ENCODE measurements around the gene IL11. TPM values are rescaled to one million over a fixed set of nuclear protein-coding genes. Genes with fewer than 3 reads are reported as not detected.

IL11 gene
- total RNA-seq, 1 experiment from 2014 or later: 2.8 TPM

DNA sequence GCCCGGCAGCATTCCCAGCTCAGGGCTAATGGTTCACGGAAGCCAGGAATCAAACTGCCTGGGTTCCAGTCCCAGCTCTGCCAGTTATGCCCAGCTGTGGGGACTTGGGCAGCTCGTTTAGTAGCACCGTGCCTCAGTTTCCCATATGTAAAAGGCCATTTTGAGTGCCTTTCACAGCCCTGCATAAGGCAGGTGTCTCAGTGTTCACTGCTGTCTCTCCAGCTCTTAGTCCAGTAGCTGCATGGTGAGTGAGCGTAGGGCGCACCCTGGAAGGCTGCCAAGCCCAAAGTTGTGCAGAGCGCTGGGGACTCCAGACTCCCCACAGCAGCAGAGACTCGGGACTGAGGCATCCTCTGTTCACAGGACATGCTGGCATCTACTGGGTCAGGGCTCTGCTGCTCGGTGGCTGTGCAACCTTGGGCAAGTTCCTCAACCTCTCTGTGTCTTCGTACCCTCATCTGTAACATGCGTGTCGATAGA lies 21.0 kb upstream of the IL11 start:
- DNase-seq (ENCODE audit: low spot score): no peak

DNA sequence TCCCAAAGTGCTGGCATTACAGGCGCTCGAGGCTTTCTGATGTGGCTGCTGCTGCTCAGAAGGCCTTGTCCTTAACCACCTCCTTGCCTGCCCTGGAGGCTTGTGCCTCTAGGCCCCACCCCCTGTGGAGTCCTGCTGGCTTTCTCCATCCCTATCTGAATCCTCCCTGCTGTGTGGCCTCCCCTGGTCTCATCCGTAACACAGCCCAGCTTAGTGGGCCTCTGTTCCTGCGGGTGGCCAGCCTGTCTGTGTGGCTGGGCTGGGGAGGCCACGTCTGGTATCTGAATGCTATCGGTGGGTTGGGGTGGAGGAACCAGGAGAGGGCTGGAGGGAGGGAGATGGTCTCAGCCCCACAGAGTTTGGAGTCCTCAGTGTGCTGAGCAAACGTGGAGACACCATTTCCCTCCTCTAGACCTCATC lies 20.2 kb upstream of the IL11 start:
- no peak for DNase-seq (ENCODE audit: low spot score)

DNA sequence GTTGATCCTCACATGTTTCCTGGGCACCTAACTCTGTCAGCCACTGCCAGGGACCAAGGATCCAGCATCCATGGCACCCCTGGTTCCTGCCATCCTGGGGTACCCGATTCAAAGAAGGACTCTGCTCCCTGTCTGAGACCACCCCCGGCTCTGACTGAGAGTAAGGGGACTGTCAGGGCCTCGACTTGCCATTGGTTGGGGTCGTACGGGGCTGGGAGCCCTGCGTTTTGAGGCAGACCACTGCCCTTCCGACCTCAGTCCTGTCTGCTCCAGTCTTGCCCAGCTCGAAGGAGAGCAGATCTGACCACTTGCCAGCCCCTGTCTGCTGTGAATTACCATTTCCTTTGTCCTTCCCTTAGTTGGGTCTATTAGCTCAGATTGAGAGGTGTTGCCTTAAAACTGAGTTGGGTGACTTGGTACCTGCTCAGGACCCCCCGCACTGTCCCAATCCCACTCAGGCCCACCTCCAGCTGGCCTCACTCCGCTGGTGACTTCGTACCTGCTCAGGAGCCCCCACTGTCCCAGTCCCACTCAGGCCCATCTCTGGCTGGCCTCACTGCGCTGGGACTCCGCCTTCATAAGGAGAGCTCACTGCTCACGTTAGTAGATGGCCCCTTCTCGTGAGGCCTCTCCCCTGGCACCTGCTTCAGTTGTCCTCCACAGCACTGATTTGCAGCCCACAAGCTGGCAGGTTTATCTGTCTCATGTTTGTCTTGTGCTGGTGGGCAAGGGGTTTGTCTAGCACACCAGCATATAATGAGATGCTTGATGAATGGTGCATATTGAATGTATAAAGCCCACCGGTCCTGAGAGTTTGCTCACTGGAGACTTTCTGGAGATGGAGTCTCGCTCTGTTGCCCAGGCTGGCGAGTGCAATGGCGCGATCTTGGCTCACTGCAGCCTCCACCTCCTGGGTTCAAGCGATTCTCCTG lies 19.4 kb upstream of the IL11 start:
- no peak for DNase-seq (ENCODE audit: low spot score)

DNA sequence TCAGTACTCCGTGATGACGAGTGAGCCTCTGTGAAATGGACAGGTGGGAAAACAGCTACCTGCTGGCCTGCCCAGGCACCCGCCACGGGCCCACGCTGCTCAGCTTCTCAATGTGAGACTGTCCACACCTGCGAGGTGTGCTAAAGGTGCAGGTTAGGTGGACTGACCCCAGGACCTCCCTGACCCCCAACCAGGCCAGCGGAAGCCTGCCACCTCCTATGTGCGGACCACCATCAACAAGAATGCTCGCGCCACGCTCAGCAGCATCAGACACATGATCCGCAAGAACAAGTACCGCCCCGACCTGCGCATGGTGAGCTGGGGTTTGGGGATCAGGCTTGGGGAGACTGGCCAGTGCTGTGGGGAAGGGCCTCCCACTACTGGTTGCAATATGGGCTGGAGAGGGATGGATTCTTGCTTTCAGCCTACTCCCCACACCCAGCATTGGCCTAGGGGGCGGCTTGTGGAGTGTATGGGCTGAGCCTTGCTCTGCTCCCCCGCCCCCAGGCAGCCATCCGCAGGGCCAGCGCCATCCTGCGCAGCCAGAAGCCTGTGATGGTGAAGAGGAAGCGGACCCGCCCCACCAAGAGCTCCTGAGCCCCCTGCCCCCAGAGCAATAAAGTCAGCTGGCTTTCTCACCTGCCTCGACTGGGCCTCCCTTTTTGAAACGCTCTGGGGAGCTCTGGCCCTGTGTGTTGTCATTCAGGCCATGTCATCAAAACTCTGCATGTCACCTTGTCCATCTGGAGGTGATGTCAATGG lies 17.7 kb upstream of the IL11 start:
- DNase-seq (ENCODE audit: low spot score): no peak

DNA sequence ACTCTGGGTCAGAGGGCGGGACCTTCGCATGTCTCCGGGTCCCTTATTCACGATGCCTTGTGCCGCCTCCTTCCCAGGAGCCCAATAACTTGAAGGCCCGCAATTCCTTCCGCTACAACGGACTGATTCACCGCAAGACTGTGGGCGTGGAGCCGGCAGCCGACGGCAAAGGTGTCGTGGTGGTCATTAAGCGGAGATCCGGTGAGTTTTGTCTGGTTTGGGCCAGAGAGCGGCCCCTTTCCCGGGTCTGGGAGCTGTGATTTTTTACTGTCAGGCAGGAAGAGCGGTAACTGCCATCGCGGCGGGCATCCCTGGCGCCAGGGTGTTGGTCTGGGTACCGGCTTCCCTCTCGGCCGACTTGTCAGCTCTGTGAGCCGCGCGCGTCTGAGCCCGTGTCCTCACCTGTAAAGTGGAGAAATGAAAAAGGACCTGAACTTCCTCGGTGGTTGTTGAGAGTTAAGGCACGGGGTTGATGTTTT lies 16.3 kb upstream of the IL11 start:
- no peak for DNase-seq (ENCODE audit: low spot score)

DNA sequence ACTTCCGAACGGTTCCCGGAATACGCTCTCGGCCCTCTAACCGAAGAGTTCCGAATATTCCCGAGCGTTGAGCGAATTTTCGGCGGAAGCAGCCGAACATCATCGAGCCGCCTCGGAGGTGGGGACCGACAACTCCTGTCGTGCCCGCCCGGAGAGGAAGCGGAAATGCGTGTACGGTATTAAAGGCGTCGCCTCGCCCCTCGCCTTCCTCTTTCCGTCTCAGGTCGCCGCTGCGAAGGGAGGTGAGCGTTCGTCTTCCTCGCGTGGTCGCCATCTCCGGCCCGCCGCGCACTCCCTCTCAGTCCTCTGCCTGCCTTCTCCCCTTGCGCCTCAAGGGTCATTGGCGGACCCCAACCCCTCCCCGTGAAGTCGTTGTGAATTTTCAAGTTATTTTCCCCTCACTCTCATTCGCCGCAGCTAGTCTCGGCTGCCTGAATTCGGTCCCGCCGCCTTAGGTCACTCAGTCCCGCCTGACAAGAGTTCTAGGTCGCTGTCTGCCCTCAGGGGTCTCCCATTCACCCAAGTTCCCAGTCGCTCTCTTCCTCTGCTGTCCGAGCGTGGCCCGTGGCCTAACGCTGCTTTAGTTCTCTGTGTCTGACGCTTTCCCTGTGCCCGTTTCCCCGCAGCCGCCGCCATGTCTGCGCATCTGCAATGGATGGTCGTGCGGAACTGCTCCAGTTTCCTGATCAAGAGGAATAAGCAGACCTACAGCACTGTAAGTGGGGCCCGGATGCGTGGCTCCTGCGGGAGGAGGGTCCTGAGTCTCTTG lies 15.6 kb upstream of the IL11 start, which contains the start of gene RPL28:
Gene RPL28, plus strand, starts transcription at position 209 of the 769 bp plus-strand sequence. Its CDS starts 426 bp downstream, at position 635.
- peak; percentile 100 for DNase-seq (ENCODE audit: low spot score)

DNA sequence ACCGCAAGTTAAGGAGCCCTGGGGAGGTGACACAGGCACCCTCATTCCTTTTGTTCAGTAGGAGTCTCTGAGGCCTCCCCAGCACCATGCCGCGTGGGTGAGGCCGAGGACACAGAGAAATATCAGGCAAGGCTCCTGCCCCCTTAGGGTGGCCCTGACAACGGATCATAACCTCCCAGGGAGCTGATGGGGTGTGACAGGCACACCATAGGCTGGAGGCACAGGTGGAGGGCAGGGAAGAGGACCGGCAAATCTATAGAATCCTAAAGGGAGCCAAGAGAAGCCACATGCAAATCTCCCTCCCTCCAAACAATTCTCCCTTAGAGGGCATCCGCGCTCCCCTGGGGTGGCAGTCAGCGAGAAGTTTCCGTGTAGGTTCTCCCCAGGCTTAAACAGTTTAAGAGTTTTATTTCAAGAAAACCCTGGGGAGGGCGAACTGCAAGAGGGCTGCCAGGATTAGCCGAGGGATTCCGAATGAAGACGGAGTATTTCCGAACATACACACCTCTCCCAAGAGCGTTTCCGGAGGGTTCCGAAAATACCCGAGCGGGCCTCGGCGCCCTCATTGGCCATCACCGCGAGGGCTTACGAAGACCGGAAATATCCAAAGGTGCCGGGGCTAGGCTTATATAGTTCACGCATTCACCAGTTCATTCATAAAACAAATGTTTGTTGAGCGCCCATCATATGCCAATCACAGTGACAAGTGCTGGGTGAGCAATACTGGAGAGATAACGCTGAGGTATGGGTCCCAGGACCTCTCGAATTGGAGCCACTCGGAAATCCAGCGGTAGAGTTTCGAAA lies 14.9 kb upstream of the IL11 start:
- peak; percentile 100 for DNase-seq (ENCODE audit: low spot score)

DNA sequence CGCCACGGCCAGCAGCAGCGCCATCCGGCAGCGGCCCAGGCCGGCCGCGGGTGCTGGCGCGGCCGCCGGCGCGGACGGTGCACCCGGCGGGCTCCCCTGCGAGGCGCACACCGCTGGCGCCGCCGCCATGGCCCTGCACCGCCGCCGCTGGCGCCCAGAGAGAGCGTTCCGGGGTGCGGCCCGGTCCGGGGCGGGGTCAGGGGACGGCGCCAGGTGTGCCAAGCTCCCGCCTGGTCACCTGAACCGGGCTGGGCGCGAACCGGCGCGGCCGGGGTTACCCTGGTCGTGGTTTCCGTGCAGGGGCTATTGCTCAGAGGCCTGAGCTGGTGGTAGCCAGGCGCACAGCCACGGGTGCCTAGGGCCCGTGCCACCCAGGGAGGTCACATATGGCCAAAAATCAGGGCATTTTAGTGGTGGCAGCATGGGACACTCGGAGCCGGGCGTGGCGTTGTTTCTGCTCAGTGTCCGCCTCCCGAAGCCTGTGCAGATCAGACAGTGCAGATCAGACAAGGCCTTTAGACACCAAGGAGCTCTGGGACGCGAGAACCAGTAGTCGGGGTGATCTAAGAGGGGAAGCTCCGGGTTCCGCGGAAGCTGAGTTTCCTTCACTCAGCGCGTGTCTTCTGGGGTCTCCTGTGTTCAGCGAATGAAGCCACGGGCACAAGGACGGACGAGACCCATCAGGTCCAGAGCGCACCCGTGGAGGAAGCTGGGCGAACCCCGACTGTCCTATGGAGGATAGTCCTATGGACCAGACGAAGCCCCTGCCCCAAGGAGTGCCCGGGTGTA lies 14.1 kb upstream of the IL11 start, which contains the start of gene TMEM238:
Gene TMEM238, minus strand, starts transcription at position 162 of the 789 bp plus-strand sequence. Its CDS starts 33 bp downstream, at position 129.
- DNase-seq (ENCODE audit: low spot score): peak; percentile 88

DNA sequence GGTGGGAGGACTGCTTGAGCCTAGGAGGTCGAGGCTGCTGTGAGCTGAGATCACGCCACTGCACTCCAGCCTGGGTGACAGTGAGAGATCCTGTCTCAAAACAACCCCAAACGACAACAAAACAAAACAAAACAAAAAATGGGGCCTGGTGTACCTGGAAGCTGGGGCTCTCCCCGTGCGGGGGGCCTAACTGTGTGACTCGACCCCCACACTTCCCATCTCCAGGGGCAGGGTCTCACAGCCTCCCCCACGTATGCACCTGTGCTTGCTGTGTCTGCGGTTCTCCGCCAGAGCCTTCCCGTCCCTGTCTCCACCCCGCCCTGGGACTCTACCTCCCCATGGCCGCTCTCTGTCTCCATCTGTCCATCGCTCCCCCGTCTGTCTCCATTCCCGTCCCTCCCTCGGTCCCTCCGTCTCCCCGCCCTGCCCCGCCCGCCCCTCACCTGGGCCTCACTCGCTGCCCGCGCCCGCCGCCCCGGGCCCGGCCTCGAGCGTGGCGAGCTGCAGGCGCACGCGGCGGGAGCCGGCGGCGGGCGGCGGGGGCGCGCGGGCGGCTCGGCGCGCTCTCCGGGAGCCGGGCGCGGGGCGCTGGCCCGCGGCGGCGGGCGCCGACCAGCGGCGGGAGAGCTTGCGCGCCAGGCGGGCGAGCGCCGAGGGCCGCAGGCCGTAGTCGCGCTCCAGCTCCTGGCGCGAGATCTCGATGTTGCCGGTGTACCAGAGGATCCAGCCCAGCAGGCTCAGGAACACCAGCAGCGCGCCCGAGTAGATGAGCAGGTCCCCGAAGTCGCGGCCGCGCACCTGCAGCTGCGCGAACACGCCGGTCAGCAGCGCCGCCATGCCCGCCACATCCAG lies 13.2 kb upstream of the IL11 start:
- DNase-seq (ENCODE audit: low spot score): peak; percentile 83

DNA sequence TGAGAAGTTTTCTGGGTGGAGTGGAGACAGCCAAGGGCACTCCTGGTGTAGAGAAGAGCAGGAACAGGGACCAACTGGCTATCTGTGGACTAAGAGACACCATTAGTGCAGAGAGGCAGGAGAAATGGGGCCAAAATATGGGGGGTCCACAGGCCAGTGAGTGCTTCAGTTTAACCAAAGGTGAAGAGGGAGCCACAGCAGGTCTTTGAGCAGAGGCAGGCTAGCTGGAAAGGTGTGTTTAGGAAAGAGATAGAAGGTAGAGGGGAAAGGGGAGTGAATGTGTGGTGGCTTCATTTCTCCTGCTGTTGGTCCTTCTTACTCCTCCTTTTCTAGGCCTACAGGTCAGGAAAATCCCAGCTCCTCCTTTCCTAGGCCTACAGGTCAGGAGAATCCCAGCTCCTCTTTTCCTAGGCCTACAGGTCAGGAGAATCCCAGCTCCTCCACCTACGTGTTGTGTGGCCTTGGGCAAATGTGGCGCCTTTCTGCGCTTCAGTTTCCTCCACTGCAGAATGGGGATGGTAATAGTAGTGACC lies 12.3 kb upstream of the IL11 start:
- DNase-seq (ENCODE audit: low spot score): no peak

DNA sequence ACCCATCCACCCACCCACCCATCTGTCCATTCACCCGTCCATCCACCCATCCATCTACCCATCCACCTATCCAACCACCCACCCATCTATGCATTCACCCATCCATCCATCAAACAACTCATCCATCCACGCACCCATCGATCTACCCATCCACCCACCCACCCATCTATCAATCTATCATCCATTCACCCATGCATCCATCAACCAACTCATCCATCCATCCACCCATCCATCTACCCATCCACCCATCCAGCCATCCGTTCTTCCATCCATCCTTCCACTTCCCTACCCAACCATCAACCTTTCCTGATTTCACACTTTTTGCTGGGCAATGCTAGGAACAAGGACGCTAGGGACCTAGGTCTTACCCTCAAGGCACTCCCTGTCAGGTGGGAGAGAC lies 11.8 kb upstream of the IL11 start:
- no peak for DNase-seq (ENCODE audit: low spot score)

DNA sequence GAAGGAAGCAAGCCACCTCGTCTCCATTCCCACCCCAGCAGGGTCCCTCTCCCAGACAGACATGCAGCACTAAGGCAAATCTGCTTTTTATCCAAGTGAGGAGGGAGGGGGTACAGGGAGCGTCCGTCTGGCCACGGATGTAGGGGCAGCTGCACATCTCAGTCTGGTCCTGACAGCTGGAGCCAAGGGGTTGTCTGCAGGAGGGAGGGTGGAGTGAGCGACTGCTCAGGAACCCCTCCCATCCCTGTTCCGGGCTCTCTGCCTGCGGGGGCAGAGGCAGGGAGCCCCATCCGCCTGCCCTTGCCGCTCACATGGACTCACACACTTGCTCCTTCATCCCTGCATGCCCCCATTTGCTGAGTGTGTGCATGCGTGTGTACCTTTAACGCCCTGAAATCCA lies 8.9 kb upstream of the IL11 start:
- no peak for DNase-seq (ENCODE audit: low spot score)

DNA sequence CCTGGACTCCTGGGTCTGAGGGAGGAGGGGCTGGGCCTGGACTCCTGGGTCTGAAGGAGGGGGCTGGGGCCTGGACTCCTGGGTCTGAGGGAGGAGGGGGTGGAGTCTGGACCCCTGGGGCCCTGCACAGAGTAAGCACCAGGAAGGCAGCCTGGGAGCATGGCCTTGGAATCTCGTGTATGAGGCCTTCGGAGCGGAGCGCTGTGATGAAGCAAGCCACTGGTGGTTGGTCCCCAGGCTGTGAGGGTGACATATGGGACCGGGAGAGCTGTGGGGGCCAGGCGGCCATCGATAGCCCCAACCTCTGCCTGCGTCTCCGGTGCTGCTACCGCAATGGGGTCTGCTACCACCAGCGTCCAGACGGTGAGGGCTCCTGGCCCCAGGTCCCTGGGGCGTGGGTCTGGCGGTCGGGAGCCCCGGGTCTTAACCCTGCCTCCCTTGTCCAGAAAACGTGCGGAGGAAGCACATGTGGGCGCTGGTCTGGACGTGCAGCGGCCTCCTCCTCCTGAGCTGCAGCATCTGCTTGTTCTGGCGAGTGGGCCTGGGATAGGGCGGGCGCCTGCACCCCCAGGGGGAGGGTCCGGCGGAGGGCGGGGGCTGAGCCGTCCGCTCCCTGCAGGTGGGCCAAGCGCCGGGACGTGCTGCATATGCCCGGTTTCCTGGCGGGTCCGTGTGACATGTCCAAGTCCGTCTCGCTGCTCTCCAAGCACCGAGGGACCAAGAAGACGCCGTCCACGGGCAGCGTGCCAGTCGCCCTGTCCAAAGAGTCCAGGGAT lies 7.3 kb upstream of the IL11 start:
- no peak for DNase-seq (ENCODE audit: low spot score)

DNA sequence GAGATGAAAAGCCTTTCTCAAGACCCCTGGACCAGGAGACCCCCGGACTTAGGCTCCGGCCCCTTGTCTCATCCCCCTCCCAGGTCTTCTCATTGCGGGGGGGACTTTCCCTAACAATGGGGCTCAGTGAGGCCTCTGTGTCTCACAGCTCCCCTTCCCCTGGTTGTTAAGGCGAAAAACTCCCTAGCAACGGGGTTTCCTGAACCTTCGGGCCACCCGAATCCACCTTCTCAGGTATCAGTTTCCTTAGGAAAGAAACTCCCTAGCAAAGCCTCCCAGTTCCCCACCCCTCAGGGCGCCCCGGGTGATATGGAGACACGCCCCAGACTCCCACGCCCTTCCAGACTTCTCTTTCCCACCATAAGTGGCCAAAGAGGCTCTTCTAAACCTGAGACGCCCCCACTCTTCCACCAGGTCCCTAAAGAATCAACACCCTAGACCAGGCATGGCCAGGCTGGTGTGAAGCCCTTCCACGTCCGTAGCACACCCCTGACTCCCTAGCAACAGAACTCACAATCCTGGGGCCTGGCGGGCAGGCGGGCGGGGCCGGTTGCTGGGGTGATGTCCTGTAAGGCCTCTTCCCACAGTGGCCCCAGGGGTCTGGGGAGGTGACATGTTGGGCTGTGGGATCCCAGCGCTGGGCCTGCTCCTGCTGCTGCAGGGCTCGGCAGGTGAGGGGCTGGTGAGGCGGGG lies 6.1 kb upstream of the IL11 start, which contains the start of gene TMEM190:
Gene TMEM190, plus strand, starts transcription at position 586 of the 693 bp plus-strand sequence. Its CDS starts 28 bp downstream, at position 614.
- DNase-seq (ENCODE audit: low spot score): peak; percentile 50

DNA sequence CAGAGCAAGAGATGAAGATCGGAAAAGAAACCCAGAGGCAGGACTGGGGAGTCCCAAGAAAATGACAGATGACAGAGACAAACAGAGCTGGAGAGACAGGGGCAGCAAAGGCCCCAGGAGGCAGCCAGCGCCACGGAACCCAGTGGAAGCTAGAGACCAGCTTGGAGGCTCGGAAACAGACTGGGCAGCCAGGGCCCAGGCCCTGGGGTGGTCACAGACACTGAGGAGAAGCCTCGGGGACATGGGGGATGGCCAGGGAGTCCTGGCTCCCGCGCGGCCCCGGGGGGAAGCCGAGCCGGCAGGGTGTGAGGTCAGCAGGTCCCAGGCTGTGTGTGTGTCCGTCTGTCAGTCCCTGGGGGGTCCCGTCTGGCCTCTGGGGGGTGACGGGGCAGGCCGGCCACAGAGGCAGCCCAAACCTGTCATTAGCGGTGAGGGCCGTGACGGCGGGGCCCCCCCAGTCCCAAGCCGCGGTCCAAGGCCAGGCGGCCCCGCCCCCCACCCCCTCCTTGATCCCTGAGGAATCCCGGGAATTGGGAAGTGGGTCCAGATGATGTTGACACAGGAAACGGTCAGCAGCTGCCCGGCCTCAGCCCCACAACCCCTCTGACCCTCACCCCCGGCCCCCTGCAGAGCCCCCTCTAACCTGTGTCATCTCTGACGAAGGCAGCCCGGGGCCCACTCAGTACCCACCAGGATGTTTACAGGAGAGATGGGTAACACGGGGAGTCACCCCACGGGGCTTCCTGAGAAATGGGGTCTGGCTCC lies 3.9 kb upstream of the IL11 start:
- peak; percentile 60 for DNase-seq (ENCODE audit: low spot score)
